GM19395 (cell line): ENCODE results near the gene LMF1.

Experiments used
- ATAC-seq: cut with Tn5 transposase; IDR thresholded peaks from one replicate; pipeline ENCODE4 v1.9.1; 2021; ENCODE audit warnings: mild to moderate bottlenecking, moderate library complexity; ENCODE audit not compliant: unreplicated experiment

The LMF1 gene

DNA sequence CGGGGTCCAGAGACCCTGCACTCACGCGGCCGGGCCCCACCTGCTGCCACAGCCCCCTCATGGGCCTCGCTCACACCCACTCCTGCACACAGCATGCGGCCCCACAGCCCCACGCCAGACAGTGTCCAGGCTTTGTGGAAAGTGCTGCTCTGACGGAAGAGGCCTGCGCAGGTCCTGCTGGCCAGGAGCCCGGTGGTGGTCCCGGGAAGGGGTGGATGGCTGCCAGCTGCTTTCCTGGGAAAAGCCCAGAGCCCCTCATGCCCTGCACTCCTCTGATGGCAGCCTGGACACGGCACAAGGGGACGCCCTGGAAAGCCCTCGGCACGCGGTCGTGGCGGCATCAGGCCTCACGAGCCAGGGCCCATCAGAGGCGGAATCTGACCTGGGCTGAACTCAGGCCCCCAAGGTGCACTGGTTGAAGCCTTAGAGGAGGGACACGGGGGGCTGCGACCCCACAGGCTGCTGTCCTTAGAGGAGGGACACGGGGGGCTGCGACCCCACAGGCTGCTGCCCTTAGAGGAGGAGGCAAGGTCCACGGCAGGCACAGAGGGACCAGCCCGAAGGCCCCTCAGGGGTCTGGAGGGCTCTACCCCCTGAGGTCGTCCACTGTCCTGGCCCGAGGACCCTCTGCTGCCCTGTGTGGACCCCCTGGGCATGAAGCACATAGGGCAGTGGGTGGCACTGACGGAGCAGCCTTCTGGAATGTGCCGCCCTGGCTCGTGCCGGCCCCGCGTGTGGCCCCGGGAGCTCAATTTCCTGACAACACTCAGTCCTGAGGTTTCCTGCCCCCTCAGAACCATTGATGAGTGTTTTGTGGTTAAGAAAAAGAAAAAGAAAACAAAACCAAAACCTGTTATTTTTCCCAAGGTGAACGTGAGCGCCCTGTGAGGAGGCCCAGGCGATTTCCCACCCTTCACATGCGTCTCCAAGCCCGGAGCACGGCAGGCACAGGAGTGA lies 32.9 kb upstream of the LMF1 start:
- no peak for ATAC-seq

DNA sequence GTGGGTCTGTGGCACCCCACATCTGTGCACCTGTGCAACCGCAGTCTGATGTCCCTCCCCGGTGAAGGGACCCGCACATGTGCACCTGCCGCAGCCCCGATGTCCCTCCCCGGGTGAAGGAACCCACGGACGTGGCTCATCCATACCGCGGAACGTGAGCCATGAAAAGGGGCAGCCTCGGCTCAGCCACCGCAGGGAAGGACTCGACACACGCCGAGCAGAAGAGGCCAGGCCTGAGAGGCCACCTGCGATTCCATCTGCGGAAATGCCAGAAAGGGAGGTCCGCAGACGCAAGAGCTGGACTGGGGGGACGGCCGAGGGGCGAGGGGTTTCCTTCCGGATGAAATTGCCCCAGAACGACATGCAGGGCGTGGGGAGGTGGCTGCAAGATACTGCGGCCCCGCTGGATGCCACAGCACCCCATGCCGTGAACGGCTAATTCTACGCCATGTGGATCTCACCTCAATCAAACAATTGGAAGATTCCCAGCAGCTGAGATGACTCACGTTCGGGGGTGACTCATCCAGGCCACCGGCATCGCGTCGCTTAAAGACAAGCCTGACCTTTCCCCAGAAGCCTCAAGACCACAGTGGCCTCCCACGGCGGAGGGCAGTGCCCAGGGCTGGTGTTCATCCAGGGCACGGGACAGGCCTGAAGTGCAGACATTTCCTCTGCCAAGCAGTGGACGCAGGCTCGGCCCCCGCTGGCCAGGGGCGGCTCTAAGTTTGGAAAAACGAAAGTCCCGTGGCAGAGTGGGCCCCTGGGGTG lies 31.8 kb upstream of the LMF1 start:
- no peak for ATAC-seq

DNA sequence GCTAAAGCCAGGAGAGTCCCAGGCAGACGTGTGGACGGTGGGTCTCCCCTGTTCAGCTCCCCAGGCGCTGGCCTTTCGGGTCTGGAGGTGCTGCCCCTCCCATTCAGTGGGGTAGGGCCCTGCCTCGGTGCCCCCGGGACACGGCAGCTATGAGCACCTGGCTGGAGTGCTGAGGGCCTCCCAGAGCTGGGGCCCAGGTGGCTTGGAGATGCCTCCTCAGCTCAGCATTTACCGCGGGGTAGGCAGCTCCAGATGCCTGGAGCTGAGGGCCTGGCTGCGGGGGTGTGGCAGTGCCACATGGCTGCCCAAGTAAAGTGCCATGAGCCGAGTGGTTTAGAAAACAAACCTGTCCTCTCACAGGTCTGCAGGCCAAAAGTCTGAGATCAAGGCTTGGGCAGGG lies 30.3 kb upstream of the LMF1 start:
- ATAC-seq: no peak

DNA sequence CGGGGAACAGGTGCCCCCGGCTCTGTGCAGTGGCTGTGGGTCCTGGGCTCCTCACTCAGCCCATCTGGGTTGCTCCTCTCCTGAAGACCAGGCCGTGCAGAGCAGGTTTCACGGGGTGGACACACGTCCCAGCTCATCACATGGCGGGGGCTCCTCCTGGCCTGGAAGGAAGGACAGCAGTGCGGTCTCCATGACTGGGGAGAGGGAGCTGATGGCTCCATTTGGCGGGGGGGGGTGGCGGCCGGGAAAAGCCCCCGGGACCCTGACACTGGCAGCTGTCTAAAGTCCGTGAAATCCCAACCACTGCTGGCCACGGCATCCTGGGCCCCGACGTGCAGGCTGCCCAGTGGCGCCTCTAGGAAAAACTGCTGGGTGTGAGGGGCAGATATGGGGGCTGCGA lies 29.8 kb upstream of the LMF1 start:
- ATAC-seq: no peak

DNA sequence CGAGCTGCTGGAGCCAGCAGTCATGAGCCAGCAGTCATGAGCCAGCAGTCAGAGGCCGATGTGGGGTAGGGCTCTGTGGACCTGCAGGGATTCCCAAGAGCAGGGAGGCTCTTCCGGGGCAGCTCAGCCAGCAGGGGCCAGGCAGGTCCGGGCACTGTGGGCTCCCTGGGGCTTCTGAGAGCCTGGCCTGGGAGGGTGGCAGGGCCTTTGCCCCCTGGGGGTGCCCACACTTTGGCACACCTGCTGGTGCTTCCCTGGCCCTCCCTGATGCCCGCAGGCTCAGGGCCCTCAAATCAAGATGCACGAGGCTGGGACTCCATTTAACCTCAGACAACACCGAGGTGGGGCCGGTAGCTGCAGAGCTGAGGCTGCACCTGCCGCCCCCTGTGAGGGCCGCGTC lies 28.9 kb upstream of the LMF1 start:
- no peak for ATAC-seq

DNA sequence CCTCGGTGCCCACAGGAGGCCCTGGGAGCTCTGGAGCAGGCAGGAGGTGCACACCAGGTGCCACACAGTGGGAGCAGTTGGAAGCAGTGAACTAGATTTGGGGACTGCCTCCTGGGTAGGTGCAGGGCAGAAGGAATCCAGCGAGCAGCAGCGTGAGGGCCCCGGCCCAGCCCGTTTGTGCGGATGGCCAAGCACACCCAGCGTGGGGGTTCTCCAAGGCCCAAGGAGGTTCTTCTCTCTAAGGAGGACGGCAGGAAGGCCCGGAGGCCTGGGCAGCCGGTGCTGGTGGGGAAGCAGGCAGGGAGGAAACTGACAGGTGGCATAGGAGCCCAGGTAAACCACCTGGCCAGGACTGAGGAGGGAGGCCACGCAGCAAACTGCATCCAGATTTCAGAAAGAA lies 27.8 kb upstream of the LMF1 start:
- ATAC-seq: no peak

DNA sequence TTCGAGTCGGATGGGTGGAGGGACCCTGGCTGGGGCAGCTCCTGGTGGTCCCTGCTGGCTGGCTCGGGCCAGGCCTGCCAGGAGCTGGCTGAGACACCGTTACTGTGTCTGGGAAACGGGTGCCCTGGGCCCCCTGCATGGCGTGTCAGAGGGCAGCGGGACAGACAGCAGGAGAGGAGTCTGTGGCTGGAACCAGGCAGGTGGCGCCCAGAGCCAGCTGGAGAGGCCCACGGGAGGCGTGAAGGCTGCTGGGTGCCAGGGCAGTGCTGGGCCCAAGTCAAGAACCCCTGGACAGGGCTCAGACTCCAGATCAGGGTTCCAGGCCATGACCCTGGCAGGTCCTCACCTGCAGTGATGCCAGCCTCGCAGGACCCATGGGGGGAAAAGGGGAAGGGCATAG lies 27.4 kb upstream of the LMF1 start:
- ATAC-seq: no peak

DNA sequence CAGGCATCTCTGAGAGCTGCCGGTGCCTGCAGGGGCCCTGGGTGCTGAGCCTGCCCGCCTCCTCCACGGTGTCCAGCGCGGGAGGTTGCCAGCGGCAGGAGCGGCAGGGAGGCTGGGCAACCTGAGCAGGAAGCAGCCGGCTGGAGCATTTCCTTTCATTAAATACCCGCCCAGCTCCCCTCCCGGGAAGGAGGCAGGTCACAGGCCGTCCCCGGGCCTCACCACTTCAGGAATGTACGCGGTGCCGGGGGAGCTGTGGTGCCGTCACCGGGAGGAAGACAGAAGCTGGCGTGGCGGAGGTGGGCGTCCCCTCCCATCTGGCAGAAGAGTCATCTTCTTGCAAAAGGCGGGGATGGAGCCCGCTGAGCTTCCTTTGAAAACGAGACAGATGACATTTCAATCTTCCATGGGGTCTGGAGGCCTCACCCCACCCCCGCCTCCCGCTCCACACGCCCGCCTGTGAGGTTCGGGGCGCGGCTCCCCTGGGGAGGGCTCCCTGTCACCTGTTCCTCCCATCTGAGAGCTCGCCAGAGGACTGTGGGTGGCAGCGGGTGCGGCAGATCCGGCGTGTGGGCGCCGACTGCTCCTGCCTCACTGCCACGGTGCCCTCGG lies 26.8 kb upstream of the LMF1 start:
- no peak for ATAC-seq

DNA sequence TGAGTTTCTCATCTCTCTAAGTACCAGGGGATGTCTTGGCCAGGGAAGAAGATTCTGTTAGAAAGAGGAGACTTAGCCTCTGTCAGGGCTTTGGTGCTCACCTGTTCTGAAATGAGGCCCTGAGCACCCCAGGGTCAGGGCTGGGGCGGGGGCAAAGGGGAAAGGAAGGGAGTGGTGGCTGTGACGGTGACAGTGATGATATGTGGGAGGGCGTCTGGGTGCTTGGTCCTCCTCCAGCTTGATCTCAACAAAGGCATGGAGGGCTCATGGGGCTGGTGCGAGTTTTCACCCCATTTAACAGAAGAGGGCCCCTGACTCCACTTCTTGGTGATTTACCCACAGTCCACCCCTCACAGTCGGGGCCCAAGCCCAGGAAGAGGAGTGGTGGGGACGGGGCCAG lies 25.9 kb upstream of the LMF1 start:
- no peak for ATAC-seq

DNA sequence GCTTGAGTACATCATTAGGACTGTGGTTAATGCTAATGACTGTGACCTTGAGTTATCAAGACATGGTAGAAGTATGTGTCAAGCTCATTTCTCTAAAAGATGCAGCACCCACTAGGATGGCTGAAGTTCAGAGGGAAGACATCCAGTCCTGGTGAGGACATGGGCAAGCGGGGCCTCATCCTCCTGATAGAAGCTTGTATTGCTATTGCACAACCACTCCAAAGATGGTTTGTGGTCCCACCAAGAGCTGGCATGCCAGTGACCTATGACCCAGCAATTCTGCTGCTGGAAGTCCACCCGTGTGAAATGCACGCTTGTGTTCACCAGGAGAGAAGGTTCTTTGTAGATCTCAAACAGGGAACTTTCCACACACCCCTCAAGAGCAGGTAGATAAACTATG lies 25.0 kb upstream of the LMF1 start:
- no peak for ATAC-seq

DNA sequence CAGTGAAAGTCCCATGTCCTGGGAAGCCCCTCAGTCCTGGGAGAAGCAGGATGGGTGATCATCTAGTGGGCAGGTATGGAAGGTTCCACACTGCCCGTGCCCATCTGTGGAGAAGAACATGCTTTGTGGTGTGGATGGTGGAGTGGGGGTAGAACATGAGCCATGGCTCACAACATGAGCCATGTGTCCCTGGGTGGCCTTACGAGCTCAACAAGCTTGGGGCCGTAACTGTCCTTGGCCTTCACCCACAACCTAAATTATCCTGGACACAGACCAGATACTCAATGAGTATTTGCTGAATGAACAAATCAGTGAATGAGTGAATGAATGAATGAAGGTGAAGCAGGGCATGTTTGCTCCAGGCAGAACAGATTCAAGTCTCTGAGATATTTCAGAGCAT lies 24.3 kb upstream of the LMF1 start:
- no peak for ATAC-seq

DNA sequence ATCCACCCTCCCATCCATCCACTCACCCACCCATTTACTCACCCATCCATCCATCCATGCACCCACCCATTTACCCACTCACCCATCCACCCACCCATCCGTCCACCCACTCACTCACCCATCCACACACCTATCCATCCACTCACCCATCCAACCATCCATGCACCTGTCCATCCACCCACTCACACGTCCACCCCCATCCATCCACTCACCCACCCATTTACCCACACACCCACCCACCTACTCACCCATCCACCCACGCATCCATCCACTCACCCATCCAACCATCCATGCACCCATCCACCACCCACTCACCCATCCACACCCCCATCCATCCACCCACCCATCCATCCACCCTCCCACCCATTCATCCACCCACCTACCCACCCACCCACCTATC lies 22.9 kb upstream of the LMF1 start:
- no peak for ATAC-seq

DNA sequence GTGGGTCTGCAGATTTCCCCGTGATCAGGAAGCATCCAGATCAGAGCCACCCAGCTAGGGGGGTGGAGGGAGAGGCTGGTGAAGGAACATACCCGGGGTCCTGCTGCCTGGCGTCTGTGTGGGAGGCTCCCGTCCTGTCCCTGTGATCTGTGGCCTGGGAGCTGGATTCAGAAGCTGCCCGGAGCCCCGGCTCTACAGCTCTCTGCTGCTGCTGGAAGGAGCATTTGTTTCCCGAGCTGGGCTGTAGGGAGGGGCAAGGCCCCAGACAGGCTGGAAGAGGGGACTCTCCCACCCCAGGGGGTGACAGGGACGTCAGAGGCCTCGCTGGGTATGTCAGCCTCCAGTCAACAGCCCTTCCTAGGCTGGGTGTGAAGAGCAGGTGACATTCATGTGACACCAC lies 21.0 kb upstream of the LMF1 start:
- no peak for ATAC-seq

DNA sequence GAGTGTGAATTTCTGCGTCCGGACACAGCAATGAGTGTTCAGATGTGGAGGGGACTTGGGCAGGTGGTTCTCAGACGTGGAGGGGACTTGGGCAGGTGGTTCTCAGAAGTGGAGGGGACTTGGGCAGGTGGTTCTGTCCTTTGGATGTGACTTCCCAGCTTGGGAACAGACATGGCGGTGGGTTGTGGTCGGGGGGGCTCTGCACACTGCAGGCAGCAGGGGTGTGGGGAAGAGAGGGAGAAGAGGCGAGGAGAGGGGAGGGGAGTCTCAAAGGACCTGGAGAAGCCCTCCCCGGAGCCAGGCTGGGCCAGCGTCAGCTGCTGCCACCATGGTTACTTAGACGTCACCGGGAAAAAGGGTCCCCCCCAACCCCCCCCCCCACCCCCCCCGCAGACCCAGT lies 20.6 kb upstream of the LMF1 start:
- ATAC-seq: no peak

DNA sequence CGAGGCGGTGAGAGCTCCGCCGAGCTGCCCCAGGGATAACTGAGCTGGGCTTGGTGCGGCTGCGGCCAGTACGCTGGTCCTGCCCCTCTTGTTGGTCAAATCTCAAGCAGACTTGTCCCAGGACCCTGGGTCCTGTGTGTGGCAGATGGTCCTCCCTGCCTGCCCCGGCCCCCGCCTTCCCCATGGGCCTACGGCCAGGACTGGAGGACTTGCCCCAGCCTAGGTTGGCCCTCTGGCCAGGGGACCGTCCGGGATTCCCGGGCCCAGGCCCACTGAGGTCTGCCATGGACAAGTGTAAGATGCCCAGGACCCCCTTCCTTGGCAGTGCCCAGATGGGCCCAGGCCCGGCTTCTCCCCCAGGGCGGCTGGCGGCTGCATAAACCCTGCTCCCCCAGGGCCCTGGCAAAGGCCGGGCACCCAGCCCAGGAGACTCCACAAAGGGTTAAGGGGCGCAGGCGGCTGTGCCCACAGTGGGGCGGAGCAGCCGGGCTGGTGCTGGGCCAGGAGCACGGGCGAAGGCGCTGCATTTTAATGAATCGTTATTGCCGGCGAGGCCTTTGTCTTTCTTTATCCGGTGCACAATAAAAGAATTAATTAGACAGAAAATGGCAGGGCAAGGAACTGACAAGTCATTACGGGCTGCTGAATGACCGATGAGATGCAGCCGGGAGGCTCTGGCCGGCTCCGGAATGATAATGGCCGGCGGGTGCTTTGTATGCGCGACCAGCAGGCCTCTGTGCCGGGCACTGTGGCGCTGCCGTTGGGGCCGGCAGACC lies 19.9 kb upstream of the LMF1 start:
- no peak for ATAC-seq

DNA sequence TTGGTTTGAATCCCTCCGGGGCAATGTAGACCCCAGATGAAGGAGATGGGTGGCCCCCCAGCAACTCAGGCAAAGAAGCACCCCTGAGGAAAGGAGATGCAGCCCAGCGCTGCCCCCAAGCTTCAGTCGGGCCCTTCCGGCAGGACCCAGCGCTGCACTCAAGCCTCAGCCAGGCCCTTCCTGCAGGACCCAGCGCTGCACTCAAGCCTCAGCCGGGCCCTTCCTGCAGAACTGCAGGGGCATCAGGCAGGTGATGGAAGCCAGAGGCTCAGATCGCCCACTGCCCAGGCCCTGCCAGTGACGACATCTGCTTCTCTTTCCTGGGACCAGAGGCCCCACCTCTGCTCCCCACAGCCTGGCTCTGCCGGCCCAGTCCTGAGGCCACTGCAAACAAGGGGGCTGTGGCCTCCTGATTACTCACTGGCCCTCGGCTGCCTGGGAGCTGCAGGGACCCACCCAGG lies 18.6 kb upstream of the LMF1 start:
- ATAC-seq: no peak

DNA sequence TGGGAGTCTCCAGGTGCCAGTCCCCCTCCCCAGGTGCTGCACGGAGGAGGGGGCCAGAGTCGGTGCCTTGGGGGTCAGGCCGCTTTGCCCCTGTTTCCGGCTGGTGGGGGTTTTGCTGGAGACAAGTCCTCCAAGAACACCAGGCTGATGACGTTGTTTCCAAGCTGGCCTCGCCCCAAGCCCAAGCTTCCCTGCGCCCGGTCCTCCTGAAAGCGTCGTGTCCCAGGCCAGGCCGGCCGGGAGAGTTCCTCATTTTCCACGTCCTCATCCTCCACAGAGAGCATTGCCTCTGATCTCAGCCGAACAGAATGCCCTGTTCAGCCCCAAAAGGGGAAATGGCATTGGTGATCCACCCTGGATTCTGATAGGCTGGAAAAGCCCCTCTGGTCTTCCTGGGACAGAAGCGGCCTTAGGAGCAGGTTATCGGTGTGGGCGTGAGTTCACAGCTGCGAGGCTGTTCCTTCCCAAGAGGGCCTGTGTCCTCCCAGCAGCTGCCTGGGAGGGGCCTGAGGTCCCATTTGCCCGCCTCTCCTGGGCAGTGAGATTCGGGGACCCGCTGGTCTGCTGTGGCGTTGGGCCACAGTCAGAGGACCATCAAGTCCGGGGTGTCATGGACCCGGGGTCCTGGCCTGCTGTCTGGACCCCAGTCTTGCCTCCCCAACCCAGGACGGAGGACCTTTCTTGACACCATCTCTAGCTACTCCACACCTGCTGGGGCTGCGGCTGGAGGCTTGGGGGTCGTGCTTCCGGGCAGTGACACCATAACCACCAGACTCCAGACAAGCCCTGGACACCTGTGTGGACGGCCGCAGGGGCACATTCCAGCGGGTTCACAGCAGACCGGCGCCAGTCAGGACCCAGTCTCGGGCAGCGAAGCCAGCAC lies 17.9 kb upstream of the LMF1 start:
- ATAC-seq: no peak

DNA sequence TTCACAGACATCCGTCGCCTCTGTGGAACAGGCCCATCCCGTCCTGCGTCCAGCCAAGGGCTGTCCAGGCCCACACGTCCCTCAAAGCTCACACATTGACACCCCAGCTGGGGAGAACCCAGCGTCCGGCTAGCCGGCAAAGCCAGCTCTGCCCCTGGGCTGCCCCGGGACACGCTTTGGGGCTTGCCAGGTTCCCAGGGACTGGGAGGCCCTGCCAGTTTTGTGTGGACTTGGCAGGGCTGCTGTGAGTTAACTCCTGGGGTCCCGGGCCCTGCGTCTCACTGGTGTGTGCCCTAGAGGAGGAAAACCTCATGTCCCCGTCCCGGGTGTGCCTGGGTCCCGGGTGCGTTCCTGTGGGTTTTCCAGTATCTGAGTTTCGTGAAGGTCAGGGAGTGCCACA lies 17.1 kb upstream of the LMF1 start:
- ATAC-seq: no peak

DNA sequence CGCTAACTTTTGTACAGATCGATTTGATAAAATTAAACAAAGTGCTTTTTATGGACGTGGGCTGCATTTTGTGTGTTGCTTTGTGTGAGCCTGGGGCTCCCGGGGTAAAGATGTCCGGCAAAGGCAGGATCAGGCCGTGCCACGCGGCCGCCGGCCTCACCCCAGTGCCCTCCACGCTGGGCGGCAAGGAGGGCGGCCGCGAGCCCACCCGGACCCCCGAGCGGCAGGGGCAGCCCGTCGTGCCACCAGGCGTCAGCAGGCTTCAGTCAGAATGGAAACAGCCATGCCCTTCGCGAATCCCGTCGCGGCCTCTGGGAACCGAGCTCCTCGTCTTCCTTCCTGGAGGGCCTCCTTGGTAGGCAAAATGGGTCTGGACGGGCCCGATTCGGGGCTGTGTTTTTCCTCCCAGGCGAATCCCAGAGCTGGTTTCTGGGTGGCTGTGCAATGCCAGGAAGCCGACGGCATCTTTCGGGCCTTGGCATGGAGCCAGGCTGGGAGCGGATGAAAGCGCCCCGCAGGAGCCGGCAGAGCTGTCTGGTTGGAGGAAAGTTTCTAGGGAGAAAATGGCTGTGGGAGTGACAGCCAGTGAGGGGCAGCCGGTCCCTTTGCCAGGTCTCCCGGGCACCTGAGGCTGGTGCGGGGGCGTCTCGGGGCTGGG lies 16.3 kb upstream of the LMF1 start:
- ATAC-seq: no peak
